ENCODE results near the gene DYRK1B.
A peak's percentile ranks its signal among the peaks of the same experiment; 100 is the strongest.
"Not testable (repeated sequence)": the region's sequence is repeated elsewhere in the genome, so short reads cannot be mapped to it uniquely, and the experiment has no call there.

The DYRK1B gene

DNA sequence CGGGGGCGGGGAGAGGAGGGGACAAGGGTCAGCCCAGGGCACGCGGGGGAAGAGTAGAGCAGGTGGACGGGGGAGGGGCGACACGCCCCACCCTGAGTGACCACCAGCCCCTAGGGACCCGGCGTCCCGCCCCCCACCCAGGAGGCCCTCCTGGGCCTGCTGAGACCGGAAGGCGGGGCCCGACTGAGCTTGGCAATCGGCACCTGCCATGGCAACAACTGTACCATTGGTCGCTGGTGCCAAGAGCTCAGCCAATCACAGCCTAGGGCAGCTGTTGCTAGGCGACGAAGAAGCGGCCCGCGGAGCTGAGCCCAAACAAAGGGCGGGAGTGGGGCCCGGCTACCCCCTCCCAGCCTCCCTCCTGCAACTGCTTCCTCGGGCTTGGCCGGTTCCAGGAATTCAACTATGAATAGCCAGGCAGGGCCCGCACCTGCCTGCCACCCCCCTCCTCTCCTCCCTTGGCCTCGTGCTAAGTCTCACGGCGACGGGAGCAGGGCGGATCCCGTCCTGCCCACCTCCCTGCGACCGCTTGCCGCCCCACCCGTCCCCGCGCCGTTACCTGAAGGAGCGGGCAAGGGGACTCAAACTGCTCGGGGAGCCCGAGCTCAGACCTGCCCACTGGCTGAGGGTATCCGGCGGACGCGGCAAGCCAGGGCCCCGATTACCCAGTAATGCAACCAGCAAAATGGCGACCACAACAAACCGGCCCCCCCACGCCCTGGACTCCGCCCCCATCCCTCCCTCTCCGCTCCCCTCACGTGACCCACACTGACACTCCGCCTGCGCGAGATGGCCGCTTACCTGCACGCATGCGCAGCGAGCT is at the start of gene DYRK1B:
TSS of gene DYRK1B (minus strand) at position 699 of the 823 bp plus-strand sequence. CDS start 2,295 bp downstream, outside the sequence.
- peak; percentile 98 for DNase-seq

DNA sequence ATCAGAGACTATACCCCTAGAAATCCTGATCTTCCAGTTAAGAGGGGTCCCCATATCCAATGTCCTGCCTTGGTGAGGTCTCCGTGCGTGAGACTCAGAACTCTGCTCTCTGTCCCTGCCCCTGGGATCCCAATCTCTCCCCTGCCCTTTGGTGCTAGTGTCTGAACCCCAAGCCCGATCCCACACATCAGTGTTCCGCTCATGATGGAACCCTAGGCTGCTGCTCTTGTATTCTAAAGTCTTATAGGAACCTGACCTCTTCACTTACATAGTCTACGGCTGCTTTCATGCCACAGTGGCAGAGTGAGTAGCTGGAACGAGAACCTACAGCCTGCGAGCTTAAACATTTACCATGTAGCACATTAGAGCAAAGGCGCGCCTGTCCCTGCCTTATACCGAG is 48.7 kb upstream of the DYRK1B start:
- not testable (repeated sequence) for DNase-seq

DNA sequence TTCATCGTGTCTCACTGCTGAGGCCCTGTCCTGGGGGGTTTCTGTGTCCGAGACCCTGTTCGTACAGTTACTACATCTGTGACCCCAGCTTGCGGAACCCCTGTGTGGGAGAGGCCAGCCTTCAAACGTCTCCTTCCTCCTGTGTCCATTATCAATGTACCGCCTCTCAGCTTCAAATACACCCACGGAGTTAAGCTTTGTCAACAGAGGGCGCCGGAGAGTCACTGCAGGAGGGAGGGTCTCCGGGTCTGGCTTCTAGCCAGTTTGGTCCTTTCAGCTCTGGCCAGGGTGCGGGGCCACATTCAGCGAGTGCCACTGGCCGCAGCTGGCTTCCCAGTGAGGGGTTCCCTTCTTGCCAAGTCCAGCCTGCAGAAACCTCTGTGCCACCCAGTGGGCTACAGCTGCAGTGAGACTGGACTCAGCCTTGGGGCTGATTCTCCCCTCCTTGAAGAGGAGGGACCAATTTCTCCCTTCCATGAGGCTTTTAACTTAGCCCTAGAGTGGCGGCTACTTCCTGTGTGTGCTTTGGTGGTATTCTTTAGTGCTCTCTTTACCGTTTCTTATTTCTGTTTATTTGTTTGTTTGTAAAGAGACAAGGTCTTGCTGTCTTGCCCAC is 47.6 kb upstream of the DYRK1B start:
- DNase-seq = peak; percentile 42

DNA sequence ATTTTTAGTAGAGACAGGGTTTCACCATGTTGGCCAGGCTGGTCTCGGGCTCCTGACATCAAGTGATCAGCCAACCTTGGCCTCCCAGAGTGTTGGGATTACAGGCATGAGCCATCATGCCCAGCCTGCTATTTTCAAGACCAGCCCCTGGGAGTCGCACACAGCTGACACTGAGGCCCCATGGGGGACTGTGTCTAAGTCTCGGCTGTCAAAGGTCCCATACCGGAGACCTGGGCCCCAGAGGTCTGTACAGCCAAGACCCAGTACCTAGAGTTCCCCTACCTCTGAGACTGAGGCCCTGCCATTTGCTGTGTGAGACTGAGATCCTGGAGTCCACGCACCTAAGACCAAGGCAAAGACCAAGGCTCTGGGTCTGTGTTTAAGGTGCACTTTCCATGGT is 46.3 kb upstream of the DYRK1B start:
- not testable (repeated sequence) for DNase-seq

DNA sequence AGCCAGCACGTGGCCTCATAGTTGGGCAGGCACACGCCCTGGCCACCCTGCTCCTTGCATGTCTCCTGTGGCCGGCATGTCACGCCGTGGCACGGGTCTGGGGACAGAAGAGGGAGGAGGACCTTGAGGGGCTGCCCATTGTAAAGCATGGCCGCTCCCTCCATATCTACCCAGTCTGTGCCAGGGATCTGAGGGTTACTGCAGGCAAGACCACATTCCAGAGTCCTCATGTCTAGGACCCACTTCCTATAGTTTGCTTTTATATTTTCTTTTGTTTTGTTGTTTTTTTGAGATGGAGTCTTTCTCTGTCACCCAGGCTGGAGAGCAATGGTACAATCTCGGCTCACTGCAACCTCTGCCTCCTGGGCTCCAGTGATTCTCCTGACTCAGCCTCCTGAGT is 45.8 kb upstream of the DYRK1B start:
- not testable (repeated sequence) for DNase-seq

DNA sequence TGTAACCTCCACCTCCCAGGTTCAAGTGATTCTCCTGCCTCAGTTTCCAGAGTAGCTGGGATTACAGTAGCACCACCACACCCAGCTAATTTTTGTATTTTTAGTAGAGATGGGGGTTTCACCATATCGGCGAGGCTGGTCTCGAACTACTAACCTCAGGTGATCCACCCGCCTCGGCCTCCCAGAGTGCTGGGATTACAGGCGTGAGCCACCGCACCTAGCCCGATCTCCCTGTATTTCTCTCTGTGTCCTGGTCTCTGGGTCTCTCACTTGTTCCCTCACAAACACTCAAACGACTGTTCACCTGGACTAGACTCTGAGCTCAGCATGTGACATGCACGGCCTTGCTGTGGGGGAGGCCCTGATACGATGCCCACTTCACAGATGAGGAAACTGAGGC is 44.9 kb upstream of the DYRK1B start:
- DNase-seq = not testable (repeated sequence)

DNA sequence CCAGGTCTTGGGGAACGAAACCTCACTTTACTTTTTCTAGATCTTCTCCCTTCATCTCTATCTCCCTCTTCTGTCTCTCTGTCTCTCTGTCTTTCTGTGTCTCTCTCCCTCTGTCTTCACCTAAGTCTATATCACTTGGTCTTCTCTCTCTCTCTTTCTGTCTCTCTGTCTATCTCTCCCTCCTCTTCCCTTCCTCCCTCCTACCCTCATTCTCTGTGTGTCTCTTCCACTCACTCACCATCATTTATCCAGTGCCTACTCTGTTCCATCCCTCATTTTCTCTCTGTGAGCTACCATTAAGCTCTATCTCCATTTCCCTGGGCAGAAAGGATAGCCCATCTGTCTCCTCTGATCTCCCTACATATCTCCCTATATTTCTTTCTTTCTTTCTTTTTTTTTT is 44.4 kb upstream of the DYRK1B start:
- no peak for DNase-seq

DNA sequence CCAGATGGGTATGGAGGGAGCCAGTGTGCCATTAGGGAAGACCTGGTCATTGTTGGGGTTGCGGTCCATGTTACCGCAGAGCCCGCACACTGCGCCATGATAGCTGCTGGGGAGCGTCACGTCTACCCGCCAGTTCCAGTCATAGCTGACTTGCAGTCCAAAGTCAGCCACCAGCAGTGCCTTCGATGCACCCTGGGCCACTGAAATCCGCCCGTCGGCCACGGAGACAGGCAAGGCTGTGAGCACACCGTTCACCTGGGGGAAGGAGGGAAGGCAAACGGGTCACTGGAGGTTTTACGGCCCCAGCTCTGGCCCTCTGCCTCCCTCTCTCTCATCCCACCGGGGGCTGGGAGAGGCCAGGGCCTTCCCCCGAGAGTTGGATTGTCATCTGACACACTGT is 44.0 kb upstream of the DYRK1B start:
- not testable (repeated sequence) for DNase-seq

DNA sequence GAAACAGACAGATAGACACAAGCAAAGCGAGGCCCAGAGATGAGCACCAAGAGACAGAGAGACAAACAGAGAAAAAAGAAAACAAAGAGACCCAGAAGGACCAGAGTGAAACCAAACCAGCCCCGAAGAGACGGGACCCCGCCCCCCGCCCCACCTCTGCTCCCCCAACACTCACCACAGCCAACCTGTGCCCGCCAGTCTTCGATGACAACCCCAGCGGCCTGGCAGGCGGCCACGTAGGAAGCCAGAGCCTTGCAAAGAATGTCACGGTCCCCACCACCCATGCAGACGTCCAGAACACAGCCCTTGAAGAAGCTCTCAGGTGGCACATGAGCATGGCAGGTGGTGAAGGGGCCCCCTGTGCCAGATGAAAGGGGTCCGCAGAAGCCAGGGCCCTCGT is 43.5 kb upstream of the DYRK1B start:
- peak; percentile 50 for DNase-seq

DNA sequence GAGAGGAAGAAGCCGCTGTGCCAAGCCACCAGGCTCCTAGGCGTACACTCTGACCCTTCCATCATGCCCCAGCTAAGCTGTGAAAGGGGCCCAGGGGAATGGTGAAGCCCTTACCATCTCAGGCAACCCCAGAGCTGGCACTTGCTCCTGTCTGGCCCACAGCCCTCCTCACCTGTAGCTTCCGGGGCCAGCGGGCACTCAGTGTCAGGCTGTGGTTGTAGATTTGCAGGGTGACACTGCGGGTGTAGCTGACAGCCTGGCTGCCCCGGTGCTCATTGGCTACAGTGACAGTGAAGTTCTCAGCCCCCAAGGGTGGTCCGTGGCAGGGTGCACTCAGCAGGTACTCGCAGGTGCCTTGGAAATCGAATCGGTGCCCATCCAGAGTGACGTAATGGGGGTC is 42.5 kb upstream of the DYRK1B start:
- not testable (repeated sequence) for DNase-seq

DNA sequence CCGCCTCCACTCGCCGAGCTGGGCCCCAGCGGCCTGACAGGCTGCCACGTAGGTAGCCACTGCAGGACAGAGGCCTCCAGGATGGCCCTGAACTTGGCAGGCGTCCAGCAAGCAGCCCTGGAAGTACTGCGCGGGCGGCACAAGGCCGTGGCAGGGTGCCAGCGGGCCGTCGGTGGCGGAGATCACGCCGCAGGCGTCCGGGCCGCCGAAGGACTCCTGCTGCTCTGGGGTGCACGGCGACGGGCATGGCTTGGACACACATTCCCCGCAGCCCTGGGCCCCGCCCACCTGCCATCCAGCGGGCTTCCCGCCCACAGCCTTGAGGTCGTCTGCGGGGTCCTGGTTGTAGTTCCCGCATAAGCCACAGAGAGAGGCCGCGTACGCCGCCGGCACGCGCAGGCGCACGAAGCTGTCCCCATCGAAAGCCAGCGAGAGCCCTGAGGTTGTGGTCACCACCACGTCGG is 41.5 kb upstream of the DYRK1B start:
- not testable (repeated sequence) for DNase-seq

DNA sequence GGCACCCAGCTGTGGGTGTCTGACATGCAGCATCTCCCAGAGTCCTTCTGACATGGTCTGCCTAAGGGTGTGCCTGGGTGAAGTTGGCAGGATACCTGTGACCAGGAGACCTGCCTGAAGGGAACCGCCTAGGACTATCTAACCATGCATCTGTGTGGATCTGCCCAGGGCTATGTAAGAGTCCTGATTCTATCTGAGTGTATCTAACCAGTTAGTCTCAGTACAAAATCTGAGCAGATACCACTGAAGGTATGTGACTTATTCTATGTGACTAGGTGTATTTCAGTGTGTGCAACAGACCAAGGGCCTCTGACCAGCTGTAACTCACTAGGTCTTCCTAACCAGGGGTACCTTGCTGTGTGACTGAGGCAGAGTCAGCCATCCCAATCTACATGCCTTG is 40.4 kb upstream of the DYRK1B start:
- DNase-seq = no peak

DNA sequence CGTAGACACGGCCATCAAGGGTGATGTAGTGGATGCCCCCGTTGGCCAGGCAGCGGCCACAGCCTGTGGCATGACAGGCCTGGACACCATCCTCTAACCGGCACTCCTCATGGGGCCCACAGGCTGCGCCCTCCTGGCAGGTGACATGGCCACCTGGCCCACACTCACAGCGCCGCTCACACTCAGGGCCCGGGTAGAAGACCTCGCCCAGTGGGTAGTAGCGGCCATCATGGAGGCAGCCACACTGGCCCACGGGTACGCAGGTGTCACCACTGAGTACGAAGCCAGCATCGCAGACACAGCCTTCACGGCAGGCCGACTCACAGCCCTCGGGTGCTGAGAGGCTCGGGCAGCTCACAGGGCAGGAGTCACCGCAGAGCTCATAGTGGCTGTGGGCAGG is 39.4 kb upstream of the DYRK1B start:
- DNase-seq = no peak

DNA sequence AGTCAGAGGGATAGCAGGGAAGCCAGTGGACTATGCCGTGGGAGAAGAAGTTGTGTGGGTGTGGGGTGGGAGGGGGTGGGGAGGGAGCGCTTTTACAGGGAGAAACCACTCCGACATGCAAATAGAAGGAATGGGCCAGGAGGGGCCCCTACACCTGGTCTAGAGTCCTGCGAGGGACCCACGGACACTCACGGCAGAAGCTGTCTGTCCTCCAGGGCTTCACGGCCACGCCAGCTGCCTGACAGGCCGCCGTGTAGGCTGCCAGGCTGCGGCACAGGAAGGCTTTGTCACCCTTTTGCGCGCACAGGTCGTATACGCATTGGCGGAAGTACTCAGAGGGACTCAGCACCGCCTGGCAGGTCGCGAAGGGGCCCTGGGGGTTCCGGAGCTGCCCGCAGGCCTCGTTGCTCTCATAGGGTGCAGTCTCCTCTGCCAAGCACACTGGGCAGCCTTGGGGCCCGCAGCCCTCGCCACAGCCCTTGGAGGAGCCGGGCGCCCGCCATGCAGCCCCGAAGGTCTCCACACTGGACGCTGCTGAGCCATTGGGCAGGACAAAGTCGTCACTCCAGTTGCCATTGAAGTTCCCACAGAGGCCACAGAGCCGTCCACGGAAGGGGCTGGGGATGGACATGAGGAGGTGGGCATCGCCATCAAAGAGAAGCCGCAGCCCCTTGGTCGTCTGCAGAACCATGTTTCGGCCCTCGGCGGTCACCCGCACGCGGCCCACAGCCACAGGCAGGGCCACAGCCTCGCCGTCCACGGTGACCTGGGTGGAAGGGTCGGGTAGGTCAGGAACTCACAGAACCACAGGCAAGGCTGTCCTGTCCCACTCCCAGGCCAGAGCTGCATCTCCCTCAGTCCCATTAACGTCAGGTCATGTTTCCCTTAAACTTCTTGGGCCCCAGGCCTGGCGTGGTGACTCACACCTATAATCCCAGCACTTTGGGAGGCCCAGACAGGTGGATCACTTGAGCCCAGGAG is 38.2 kb upstream of the DYRK1B start:
- DNase-seq = no peak

DNA sequence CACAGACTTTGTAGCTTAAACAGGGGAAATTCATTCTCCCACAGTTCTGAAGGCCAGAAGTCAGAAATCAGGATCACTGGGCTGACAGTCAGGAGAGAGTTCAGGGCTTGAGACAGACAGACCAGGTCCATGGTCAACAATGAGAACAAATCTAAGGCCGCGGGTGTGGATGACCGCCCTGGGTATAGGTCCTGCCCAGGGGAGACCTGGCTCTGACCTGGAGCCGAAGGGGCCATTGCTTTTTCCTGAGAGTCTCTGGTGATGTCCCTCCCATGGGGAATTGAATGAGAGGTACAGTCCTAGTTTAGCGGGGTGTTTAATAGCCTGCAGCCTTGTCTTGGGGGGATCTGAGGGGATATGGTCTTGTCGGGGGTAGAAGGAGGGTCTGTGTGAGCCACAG is 37.4 kb upstream of the DYRK1B start:
- DNase-seq = no peak

DNA sequence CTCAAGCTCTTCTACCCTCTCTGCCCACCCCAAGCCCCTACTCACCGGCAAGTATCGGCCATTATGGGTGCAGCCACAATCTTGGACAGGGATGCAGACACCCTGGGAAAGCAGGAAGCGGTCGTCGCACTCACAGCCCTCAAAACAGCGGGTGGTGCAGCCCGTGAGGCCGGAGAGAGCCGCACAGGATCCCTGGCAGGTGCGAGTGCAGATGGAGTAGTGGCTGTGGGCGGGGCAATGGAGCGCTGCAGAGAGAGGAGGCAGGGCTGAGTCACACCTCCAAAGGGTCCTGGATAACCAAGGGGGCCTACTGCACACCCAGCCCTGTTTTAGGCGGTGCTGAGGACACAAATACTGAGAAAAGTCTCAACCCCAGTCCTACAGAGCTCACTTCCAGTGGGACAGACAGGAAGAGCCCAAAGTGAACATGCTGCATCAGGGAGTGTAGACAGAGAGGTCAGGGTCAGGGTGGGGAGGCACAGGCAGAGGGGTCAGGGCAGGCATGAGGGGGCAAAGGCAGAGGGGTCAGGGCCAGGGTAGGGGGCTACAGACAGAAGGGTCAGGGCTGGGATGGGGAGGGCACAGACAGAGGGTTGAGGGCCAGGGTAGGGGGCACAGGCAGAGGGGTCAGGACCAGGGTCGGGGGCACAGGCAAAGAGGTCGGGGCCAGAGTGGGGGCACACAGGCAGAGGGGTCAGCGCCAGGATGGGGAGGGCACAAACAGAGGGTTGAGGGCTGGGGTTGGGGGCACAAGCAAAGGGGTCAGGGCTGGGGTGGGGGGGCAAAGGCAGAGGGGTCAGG is 36.4 kb upstream of the DYRK1B start:
- no peak for DNase-seq

DNA sequence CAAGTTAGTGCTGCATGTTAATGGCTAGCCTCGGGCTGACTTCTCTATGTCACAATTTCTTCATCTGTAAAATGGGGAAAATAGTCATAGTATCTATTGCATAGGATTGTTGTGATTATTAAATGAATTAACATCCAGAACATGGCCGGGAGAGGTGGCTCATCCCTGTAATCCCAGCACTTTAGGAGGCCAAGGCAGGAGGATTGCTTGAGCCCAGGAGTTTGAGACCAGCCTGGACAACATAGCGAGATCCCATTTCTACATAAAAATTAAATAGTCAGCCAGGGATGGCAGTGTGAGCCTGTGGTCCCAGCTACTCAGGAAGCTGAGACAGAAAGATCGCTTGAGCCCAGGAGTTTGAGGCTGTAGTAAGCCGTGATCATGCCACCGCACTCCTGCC is 34.0 kb upstream of the DYRK1B start:
- DNase-seq = no peak

DNA sequence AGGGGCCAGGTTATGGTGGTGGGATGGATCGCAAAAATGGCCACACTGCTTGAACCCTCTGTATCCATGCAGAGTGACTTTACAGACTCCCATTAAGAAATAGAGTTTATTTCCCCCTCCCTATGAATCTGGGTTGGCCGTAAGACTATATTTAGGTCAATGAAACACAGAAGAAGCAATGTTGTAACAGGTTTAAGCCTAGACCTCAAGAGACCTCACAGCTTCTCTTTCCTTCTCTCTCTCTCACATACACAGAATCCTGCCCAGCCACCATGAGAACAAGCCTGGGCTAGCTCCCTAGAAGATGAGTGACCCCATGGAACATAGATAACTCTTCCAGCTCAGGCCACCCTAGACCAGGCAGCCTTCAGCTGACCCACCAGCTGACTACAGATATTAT is 33.2 kb upstream of the DYRK1B start:
- no peak for DNase-seq

DNA sequence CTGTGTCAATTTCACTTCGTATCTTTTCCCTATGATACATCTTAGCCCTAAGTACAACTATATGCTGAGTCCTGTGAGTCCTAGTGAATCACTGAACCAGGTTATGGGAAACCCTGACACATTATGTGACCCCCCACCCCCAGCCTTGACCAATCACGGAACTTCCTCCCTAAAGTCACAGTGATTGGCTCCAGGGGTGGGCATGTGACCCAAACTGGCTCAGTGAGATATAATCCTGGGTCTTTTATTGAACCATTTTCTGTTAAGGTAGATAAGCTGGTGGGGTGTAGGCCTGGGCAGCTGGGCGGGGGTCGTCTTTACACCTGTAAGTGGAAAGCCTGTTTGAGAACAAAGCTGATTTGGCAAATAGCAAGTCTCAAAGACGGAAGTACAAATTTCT is 32.0 kb upstream of the DYRK1B start:
- no peak for DNase-seq

DNA sequence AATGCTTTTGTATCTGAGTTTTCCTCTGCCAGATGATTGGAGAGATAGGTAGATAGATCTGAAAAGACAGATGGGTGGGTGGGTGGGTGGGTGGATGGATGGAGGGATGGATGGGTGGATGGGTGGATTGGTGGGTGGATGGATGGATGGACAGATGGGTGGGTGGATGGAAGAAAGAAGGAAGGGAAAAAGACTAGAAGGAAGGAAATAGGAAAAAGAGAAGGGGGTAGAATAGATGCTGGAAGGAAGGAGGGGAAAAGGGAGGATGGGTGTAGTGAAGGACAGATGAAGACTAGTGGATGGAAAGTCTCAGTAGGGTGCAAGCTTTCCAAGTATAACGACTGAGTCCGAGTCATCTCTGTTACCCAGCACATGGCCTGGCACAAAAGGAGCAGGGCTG is 31.2 kb upstream of the DYRK1B start:
- no peak for DNase-seq

DNA sequence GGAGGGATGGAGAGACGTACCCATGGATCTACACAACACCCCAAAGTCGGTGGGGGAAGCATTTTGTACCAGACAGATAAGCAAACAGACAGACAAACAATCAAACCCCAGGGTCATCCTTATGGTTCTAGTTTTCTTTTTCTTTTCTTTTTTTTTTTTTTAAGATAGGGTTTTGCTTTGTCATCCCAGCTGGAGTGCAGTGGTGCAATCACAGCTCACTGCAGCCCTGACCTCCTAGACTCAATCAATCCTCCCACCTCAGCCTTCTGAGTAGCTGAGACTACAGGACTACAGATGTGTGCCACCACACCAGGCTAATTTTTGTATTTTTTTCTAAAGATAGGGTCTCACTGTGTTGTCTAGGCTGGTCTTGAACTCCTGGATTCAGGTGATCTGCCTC is 30.2 kb upstream of the DYRK1B start:
- no peak for DNase-seq

DNA sequence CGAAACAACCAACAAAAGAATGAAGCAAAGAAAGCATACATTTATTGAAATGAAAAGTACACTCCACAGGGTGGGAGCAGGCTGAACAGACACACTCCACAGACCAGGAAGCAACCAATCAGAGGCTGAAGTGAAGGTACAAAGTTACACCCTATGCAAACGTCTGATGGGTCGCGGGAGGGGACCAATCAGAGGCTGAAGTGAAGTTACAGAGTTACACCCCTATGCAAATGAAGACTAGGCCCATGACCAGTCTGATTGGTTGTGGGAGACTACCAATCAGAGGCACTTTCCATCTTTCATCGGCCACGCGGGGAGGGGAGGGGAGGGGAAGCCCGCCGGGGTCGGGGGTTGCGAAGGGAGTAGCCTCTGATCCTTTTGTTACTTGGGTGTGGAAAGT is 24.6 kb upstream of the DYRK1B start:
- peak; percentile 84 for DNase-seq
